NCI-H146 (cell line): Measurements from ENCODE around the gene GLIS2.
A peak's percentile ranks its signal among the peaks of the same experiment; 100 is the strongest.
"Not testable (repeated sequence)": the region's sequence is repeated elsewhere in the genome, so short reads cannot be mapped to it uniquely, and the experiment has no call there.

Experiments used
- DNase-seq: peaks from one replicate; lab custom pipeline; 2025; lab: John Stamatoyannopoulos, UW

The GLIS2 gene

GRCh38 chr16:4319454-4320421, 3.9 kb downstream of the GLIS2 start:
- no peak for DNase-seq

GRCh38 chr16:4320571-4321137, 4.8 kb downstream of the GLIS2 start:
- no peak for DNase-seq

DNA sequence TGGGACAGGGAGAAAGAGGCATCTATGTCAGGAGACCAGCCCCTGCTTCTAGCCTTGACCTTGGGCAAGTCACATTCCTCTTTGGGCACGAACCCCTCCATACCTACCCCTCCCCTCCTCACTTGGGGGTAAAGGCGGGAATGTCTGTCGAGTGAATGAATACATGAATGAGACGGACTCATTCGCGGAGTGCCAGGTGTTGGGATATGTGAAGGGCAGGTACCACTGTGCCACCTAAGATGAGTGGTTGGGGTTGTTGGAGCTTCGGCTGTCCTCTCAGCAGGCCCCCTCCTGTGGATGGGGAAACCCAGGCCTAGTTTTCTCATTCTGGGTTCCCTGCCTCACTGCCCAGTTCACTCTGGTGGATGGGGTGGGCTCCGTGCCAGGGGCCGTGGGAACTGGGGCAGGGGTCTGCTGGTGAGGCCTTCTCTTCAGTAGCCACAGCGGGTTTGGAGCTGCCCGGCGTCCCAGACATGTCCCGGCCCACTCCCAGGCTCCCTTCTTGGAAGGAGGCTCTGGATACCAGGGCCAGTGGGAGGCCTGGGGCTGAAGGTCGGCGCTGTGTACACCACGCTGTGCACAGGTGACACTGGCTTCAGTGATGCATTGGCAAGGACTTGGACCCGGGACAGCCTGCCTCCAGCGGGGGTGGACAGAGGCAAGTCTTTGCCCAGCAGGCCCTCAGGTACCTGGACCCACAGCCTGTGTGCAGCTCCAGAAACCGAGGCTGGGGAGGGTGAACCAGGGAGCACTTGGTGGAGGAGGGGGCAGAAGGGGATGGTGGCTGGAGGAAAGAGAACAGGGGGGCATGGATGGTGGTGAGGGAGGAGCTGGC, 5.6 kb downstream of the GLIS2 start:
- no peak for DNase-seq

GRCh38 chr16:4322121-4323052, 6.5 kb downstream of the GLIS2 start:
- no peak for DNase-seq

GRCh38 chr16:4323071-4323844, 7.4 kb downstream of the GLIS2 start:
- DNase-seq = no peak

GRCh38 chr16:4323845-4324488, 8.1 kb downstream of the GLIS2 start:
- no peak for DNase-seq

GRCh38 chr16:4324492-4325252, 8.8 kb downstream of the GLIS2 start:
- no peak for DNase-seq

- DNase-seq = no peak
These were observed 9.4 kb downstream of the GLIS2 start for GRCh38 chr16:4325253-4325758.

GRCh38 chr16:4327386-4328045, 11.6 kb downstream of the GLIS2 start:
- DNase-seq = no peak

GRCh38 chr16:4328046-4328781, 12.3 kb downstream of the GLIS2 start:
- DNase-seq = no peak

DNA sequence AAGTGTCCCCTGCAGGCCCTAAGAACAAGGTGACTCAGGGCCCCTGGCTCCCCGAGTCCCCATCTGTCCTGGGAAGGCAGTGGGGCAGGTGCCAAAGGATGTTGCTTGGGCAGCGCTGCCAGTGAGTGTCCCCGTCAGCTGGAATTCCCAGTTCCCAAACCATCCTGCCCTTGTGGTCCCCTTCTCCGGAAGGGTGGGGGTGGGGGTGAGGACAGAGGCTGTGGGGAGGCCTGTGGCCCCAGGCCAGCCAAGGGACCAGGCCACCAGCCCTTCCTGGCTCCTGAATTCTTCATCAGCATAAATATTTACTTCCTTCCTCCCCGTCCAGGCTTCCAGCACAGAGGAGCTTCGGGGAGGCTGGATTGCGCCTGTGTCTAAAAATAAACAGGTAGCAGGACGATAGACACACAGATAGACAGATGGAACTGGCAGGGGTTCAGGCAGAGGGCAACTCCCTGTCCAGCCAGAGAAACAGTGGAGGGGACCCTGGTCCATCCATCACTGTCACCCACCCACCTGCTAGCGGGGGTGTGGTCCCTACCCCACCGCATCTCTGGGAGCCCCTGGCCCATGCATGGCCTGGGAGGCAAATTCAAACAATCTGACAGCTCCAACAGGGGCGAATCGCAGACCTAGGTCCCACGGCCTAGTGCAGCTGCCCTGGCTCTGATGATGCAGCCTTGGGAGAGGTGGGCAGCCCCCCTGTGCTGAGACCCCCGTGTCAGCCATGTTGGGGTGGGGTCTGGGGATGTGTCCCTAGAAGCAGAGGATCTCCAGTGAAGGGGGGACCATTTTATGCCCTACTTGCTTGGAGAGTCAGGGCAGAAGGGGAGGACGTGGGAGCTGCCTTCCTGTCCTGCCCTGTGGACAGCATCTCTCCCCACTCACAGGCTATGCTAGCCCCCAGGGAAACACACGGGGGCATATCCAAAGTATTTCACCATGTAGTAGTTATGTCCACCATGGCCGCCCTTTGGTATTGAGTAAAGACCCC, 13.2 kb downstream of the GLIS2 start:
- DNase-seq = no peak

DNA sequence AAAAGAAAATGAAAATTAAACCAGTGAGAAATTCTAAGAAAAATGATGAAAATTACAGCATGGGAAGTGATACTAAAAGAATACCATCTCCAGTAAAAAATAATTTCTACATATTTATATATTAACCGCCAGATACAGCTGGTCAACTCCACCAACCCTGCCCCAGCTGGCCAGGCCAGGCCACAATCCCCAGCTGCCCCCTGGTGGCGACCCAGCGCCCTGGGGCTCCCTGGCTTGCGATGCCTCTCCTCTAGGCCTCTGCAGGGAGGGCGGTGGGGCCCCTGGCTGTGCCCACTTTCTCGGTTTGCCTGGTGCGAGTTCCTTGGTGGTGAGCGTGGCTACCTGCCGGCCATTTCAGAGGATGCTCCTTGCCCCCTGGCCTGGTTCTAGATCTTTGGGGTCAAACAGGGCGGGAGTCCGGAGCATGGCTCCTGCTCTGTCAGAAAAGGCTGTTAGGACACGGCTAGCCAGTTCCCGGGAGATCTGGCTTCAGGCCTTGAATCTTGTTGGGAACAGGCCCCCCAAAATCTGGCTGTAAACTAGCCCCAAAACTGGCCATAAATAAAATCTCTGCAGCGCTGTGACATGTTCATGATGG, 14.5 kb downstream of the GLIS2 start:
- DNase-seq = peak; percentile 42

- no peak for DNase-seq
These were observed 16.2 kb downstream of the GLIS2 start for GRCh38 chr16:4332083-4332482.

GRCh38 chr16:4332623-4333307, 16.9 kb downstream of the GLIS2 start:
- DNase-seq = no peak

DNA sequence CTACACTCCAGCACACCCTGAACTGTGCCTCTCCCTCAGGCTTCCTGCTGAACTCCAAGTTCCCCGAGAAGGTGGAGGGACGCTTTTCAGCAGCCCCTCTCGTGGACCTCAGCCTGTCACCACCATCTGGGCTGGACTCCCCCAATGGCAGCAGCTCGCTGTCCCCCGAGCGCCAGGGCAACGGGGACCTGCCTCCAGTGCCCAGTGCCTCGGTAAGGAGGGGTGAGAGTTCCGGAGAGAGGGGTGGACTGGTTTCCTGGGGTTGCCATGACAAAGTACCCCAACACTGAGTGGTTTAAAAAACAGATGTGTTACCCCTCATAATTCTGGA, 17.4 kb downstream of the GLIS2 start:
- no peak for DNase-seq

- DNase-seq = not testable (repeated sequence)
These were observed 17.8 kb downstream of the GLIS2 start for GRCh38 chr16:4333714-4334113.
